PC-3 (cell line): ENCODE data around the gene FAM43B. TPM values are rescaled to one million over a fixed set of nuclear protein-coding genes. Genes with fewer than 3 reads are reported as not detected.

ENCODE experiments used
- ATAC-seq: fragments of 200-7000 bp; cut with Tn5 transposase; 2 replicates; pipeline ENCODE4 v1.9.1; 2020; ENCODE audit warnings: mild to moderate bottlenecking, moderate library complexity
- BruUV-seq: library from RNA; stranded (reverse); fragments of 400-500 nt; replicated peaks from 2 replicates; lab custom pipeline; 2021; lab: Mats Ljungman, UMichigan
- CTCF ChIA-PET: fragments of 300-600 bp; sonication (Branson Sonifier 250); formaldehyde crosslinking; loops from one replicate; lab custom pipeline; 2022; ENCODE audit warnings: antibody characterized with exemption; lab: Charles Lee
- POLR2A ChIA-PET: fragments of 300-600 bp; sonication (Branson Sonifier 250); formaldehyde crosslinking; loops from one replicate; lab custom pipeline; 2022; ENCODE audit warnings: antibody characterized with exemption; ENCODE audit not compliant: unreplicated experiment; lab: Charles Lee
- DNase-seq: peaks from one replicate; pipeline ENCODE4 v3.0.0-alpha.2; 2015
- H2AFZ ChIP-seq: fragments of 300-600 bp; sonication (generic); 2 replicates; pipeline ENCODE4 v1.6.0; 2016; ENCODE audit warnings: antibody characterized with exemption, low read length
- H3F3A ChIP-seq: fragments of 300-600 bp; sonication (generic); one replicate; pipeline ENCODE4 v1.6.0; 2017; ENCODE audit warnings: antibody characterized with exemption, low read length, control low read depth, mild to moderate bottlenecking; ENCODE audit not compliant: unreplicated experiment
- H3K27ac ChIP-seq: fragments of 300-600 bp; sonication (generic); 2 replicates; pipeline ENCODE4 v1.5.1; 2016; ENCODE audit warnings: mild to moderate bottlenecking, low read length
- H3K27me3 ChIP-seq: fragments of 300-600 bp; sonication (generic); 2 replicates; pipeline ENCODE4 v1.6.1; 2016; ENCODE audit warnings: low read length, mixed read lengths
- H3K36me3 ChIP-seq: fragments of 300-600 bp; sonication (generic); 2 replicates; pipeline ENCODE4 v1.6.1; 2016; ENCODE audit warnings: low read depth, mixed run types, low read length, mixed read lengths
- H3K4me1 ChIP-seq: fragments of 300-600 bp; sonication (generic); 2 replicates; pipeline ENCODE4 v1.5.1; 2016; ENCODE audit warnings: low read length; ENCODE audit not compliant: insufficient read depth
- H3K4me2 ChIP-seq: fragments of 300-600 bp; sonication (generic); 2 replicates; pipeline ENCODE4 v1.6.0; 2016; ENCODE audit warnings: low read length
- H3K4me3 ChIP-seq: fragments of 300-600 bp; sonication (generic); 2 replicates; pipeline ENCODE4 v1.5.1; 2016; ENCODE audit warnings: mild to moderate bottlenecking, low read length, mixed read lengths
- H3K79me2 ChIP-seq: fragments of 300-600 bp; sonication (generic); 2 replicates; pipeline ENCODE4 v1.6.1; 2017; ENCODE audit warnings: low read length, mixed read lengths
- H3K9ac ChIP-seq: fragments of 300-600 bp; sonication (generic); 2 replicates; pipeline ENCODE4 v1.6.0; 2016; ENCODE audit warnings: mild to moderate bottlenecking, low read length
- H3K9me2 ChIP-seq: fragments of 300-600 bp; sonication (generic); replicated peaks from 2 replicates; pipeline ENCODE4 v1.6.1; 2016; ENCODE audit warnings: mixed run types, low read length, mixed read lengths
- H3K9me3 ChIP-seq: fragments of 300-600 bp; sonication (generic); 2 replicates; pipeline ENCODE4 v1.6.1; 2016; ENCODE audit warnings: low read length, mixed read lengths
- H4K20me1 ChIP-seq: fragments of 300-600 bp; sonication (generic); 2 replicates; pipeline ENCODE4 v1.6.1; 2016; ENCODE audit warnings: low read length, mixed read lengths
- CTCF ChIP-seq: fragments of 300-600 bp; sonication (generic); conservative IDR thresholded peaks from 2 replicates; pipeline ENCODE4 v1.5.1; 2017; ENCODE audit warnings: antibody characterized with exemption, low read depth, mild to moderate bottlenecking, low read length
- EZH2 ChIP-seq: fragments of 300-600 bp; sonication (generic); IDR thresholded peaks from one replicate; pipeline ENCODE4 v1.6.1; 2017; ENCODE audit warnings: antibody characterized with exemption, mild to moderate bottlenecking, low read length; ENCODE audit not compliant: unreplicated experiment
- EZH2phosphoT487 ChIP-seq: fragments of 300-600 bp; sonication (generic); IDR thresholded peaks from 2 replicates; pipeline ENCODE4 v1.6.1; 2018; ENCODE audit warnings: mild to moderate bottlenecking, antibody characterized with exemption, low read length, borderline replicate concordance
- intact Hi-C: fragments of 100-400 bp; cut with micrococcal nuclease; formaldehyde crosslinking; loops from 2 replicates; pipeline ENCODE4 v1.9.0; 2023
- total RNA-seq: library from RNA; depleted of rRNA; stranded (reverse); fragments of >200 nt; gene quantifications from 2 replicates; pipeline ENCODE4 v1.2.3, GENCODE V29; 2014

FAM43B gene
- total RNA-seq, 1 experiment from 2014 or later = 0.11 TPM

- Histone ChIP-seq H3K9me3 (no peaks in the 10 kb centered on the region), H3K9ac (peak overlapping the region; percentile 63), H3F3A (peaks cover 21% of the 10 kb centered on the region), H3K79me2 (peaks cover 10% of the 10 kb centered on the region; the same call in 1 of the 2 replicates), H3K4me1 (peaks cover 56% of the 10 kb centered on the region), H3K27me3 (no peaks in the 10 kb centered on the region), H3K4me3 (no peak overlapping the region), H3K36me3 (no peaks in the 10 kb centered on the region; the same call in 1 of the 2 replicates), H3K27ac (peak overlapping the region; percentile 97), H4K20me1 (no peaks in the 10 kb centered on the region), H2AFZ (no peak overlapping the region), H3K9me2 (no peaks in the 10 kb centered on the region), H3K4me2 (peak overlapping the region; percentile 64)
- DNase-seq (peak; percentile 84), ATAC-seq (peak; percentile 71)
- TSS peak; percentile 37 for BruUV-seq
- intact Hi-C loops = loop anchor here (1.0 to 2.0 kb wide), 2 partner anchors 12 to 62 kb away; partner anchors contain the start of gene CDA
- ChIA-PET POLR2A (no interaction called here), CTCF (interaction anchor here (1.3 kb wide), 1 partner anchor 26 kb away, joined by 3 read pairs; no protein-coding TSS in a partner anchor)
- TF ChIP-seq EZH2phosphoT487 = no peak
Observed at GRCh38 chr1:20601129-20601825, 48.9 kb downstream of the FAM43B start.

- Histone ChIP-seq H3K4me3 (no peak overlapping the region), H3K36me3 (peaks cover 5% of the 10 kb centered on the region; the same call in 1 of the 2 replicates), H3K79me2 (peaks cover 6% of the 10 kb centered on the region; the same call in 1 of the 2 replicates), H2AFZ (no peak overlapping the region), H3K9ac (peak overlapping the region; percentile 50; the same call in 1 of the 2 replicates), H3K27ac (peak overlapping the region; percentile 97), H4K20me1 (no peaks in the 10 kb centered on the region), H3K4me1 (peaks cover 56% of the 10 kb centered on the region), H3K9me3 (no peaks in the 10 kb centered on the region), H3K4me2 (peak overlapping the region; percentile 64), H3F3A (peaks cover 21% of the 10 kb centered on the region), H3K27me3 (no peaks in the 10 kb centered on the region), H3K9me2 (no peaks in the 10 kb centered on the region)
- ATAC-seq (no peak), DNase-seq (peak; percentile 79)
- ChIA-PET POLR2A (no interaction called here), CTCF (no interaction called here)
- no TSS peak for BruUV-seq
- intact Hi-C loops = no loop called here
- TF ChIP-seq EZH2phosphoT487 (no peak), EZH2 (no peak), CTCF (no peak)
Observed at GRCh38 chr1:20602851-20603450, 50.6 kb downstream of the FAM43B start.

- Histone ChIP-seq H3K9ac (peak overlapping the region; percentile 51), H4K20me1 (no peaks in the 10 kb centered on the region), H3K27ac (peak overlapping the region; percentile 97), H3K4me3 (no peak overlapping the region), H3K27me3 (no peaks in the 10 kb centered on the region), H3K9me2 (no peaks in the 10 kb centered on the region), H3K36me3 (peaks cover 5% of the 10 kb centered on the region; the same call in 1 of the 2 replicates), H3K4me1 (peaks cover 56% of the 10 kb centered on the region), H3K79me2 (peaks cover 3% of the 10 kb centered on the region; the same call in 1 of the 2 replicates), H3K4me2 (peak overlapping the region; percentile 64), H3F3A (peaks cover 21% of the 10 kb centered on the region), H3K9me3 (no peaks in the 10 kb centered on the region), H2AFZ (no peak overlapping the region)
- intact Hi-C loops = no loop called here
- TF ChIP-seq EZH2 (no peak), CTCF (no peak), EZH2phosphoT487 (no peak)
- TSS peak; percentile 83 for BruUV-seq
- ATAC-seq = peak; percentile 64
- CTCF ChIA-PET = interaction anchor here (0.8 kb wide), 1 partner anchor 30 kb away, joined by 4 read pairs; no protein-coding TSS in a partner anchor
- POLR2A ChIA-PET = no interaction called here
- DNase-seq = peak; percentile 95
Observed at GRCh38 chr1:20603504-20604464, 51.4 kb downstream of the FAM43B start.
